Activated naive CD8-positive, alpha-beta T cell treated with anti-CD3 and anti-CD28 coated beads for 36 hours (primary cell): ENCODE measurements around the gene APLF. TPM values are rescaled to one million over a fixed set of nuclear protein-coding genes. Genes with fewer than 3 reads are reported as not detected.
"Not testable (repeated sequence)": the region's sequence is repeated elsewhere in the genome, so short reads cannot be mapped to it uniquely, and the experiment has no call there.

ENCODE experiments used
- DNase-seq: peaks from one replicate; pipeline ENCODE4 v3.0.0; 2021
- H3K27ac Mint-ChIP-seq: one replicate; pipeline ENCODE4 v1.8.0; 2022; ENCODE audit warnings: mild to moderate bottlenecking, moderate library complexity, mixed read lengths
- H3K27me3 Mint-ChIP-seq: one replicate; pipeline ENCODE4 v1.8.0; 2022; ENCODE audit warnings: mild to moderate bottlenecking, mixed read lengths
- H3K36me3 Mint-ChIP-seq: one replicate; pipeline ENCODE4 v1.8.0; 2021; ENCODE audit warnings: mild to moderate bottlenecking, mixed read lengths
- H3K4me1 Mint-ChIP-seq: one replicate; pipeline ENCODE4 v1.8.0; 2021; ENCODE audit warnings: mixed read lengths
- H3K4me3 Mint-ChIP-seq: one replicate; pipeline ENCODE4 v1.8.0; 2022; ENCODE audit warnings: mild to moderate bottlenecking, moderate library complexity, mixed read lengths
- H3K9me3 Mint-ChIP-seq: one replicate; pipeline ENCODE4 v1.8.0; 2022; ENCODE audit warnings: mixed read lengths
- total RNA-seq, 2 experiments: library from RNA; stranded (reverse); gene quantifications; one replicate each; pipeline ENCODE4 v1.2.3, GENCODE V29; 2021

Gene APLF
- total RNA-seq, 2 experiments from 2014 or later = 2.4 to 2.7 TPM

GRCh38 chr2:68432696-68433658 is 34.4 kb upstream of the APLF start:
- no peak for DNase-seq
- H3K4me1 Mint-ChIP-seq = no peaks in the 10 kb centered on the region
- no peak overlapping the region for H3K4me3 Mint-ChIP-seq
- no peak overlapping the region for H3K27ac Mint-ChIP-seq
- no peaks in the 10 kb centered on the region for H3K9me3 Mint-ChIP-seq
- H3K36me3 Mint-ChIP-seq = no peaks in the 10 kb centered on the region
- no peaks in the 10 kb centered on the region for H3K27me3 Mint-ChIP-seq

- Mint-ChIP-seq H3K27ac (no peak overlapping the region), H3K4me1 (no peaks in the 10 kb centered on the region), H3K36me3 (no peaks in the 10 kb centered on the region)
Observed at GRCh38 chr2:68434981-68435380, 32.4 kb upstream of the APLF start.

GRCh38 chr2:68435615-68436014 is 31.8 kb upstream of the APLF start:
- no peaks in the 10 kb centered on the region for H3K9me3 Mint-ChIP-seq
- H3K4me1 Mint-ChIP-seq = peaks cover 4% of the 10 kb centered on the region
- H3K27ac Mint-ChIP-seq = no peak overlapping the region
- no peaks in the 10 kb centered on the region for H3K27me3 Mint-ChIP-seq
- DNase-seq = no peak
- no peaks in the 10 kb centered on the region for H3K36me3 Mint-ChIP-seq
- no peak overlapping the region for H3K4me3 Mint-ChIP-seq

More at GRCh38 chr2:68434981-68435380, 32.4 kb upstream of the APLF start:
- H3K27me3 Mint-ChIP-seq = no peaks in the 10 kb centered on the region
- no peak for DNase-seq
- H3K9me3 Mint-ChIP-seq = no peaks in the 10 kb centered on the region
- H3K4me3 Mint-ChIP-seq = no peak overlapping the region

GRCh38 chr2:68436270-68436669 is 31.1 kb upstream of the APLF start:
- Mint-ChIP-seq H3K4me1 (peaks cover 10% of the 10 kb centered on the region), H3K4me3 (no peak overlapping the region), H3K9me3 (no peaks in the 10 kb centered on the region), H3K27ac (no peak overlapping the region), H3K36me3 (no peaks in the 10 kb centered on the region), H3K27me3 (no peaks in the 10 kb centered on the region)
- no peak for DNase-seq

GRCh38 chr2:68438455-68439303 is 28.7 kb upstream of the APLF start:
- Mint-ChIP-seq H3K27me3 (peaks cover 4% of the 10 kb centered on the region), H3K36me3 (no peaks in the 10 kb centered on the region), H3K27ac (no peak overlapping the region), H3K4me1 (peaks cover 14% of the 10 kb centered on the region), H3K9me3 (no peaks in the 10 kb centered on the region), H3K4me3 (no peak overlapping the region)
- DNase-seq = no peak

GRCh38 chr2:68441179-68441993 is 26.0 kb upstream of the APLF start:
- Mint-ChIP-seq H3K4me1 (peaks cover 14% of the 10 kb centered on the region), H3K4me3 (peak overlapping the region; percentile 11), H3K9me3 (no peaks in the 10 kb centered on the region), H3K27me3 (peaks cover 4% of the 10 kb centered on the region), H3K27ac (peak overlapping the region; percentile 73), H3K36me3 (no peaks in the 10 kb centered on the region)
- peak; percentile 83 for DNase-seq

GRCh38 chr2:68441994-68442322 is 25.4 kb upstream of the APLF start:
- Mint-ChIP-seq H3K4me1 (peaks cover 14% of the 10 kb centered on the region), H3K27ac (no peak overlapping the region), H3K27me3 (peaks cover 4% of the 10 kb centered on the region), H3K36me3 (no peaks in the 10 kb centered on the region), H3K4me3 (no peak overlapping the region), H3K9me3 (no peaks in the 10 kb centered on the region)
- no peak for DNase-seq

- not testable (repeated sequence) for H3K36me3 Mint-ChIP-seq, H3K27ac Mint-ChIP-seq, DNase-seq, H3K9me3 Mint-ChIP-seq, H3K27me3 Mint-ChIP-seq, H3K4me1 Mint-ChIP-seq, H3K4me3 Mint-ChIP-seq
Observed at GRCh38 chr2:68446425-68446824, 21.0 kb upstream of the APLF start.

GRCh38 chr2:68447118-68447517 is 20.3 kb upstream of the APLF start:
- H3K4me1 Mint-ChIP-seq = peaks cover 1% of the 10 kb centered on the region
- no peaks in the 10 kb centered on the region for H3K9me3 Mint-ChIP-seq
- H3K36me3 Mint-ChIP-seq = no peaks in the 10 kb centered on the region
- H3K27ac Mint-ChIP-seq = no peak overlapping the region
- DNase-seq = no peak
- H3K4me3 Mint-ChIP-seq = no peak overlapping the region
- H3K27me3 Mint-ChIP-seq = peaks cover 4% of the 10 kb centered on the region

- no peak overlapping the region for H3K27ac Mint-ChIP-seq
Observed at GRCh38 chr2:68448671-68449653, 18.4 kb upstream of the APLF start.

GRCh38 chr2:68452158-68452900 is 15.1 kb upstream of the APLF start:
- no peak for DNase-seq
- H3K4me1 Mint-ChIP-seq = peaks cover 8% of the 10 kb centered on the region
- no peak overlapping the region for H3K4me3 Mint-ChIP-seq
- no peaks in the 10 kb centered on the region for H3K36me3 Mint-ChIP-seq
- no peak overlapping the region for H3K27ac Mint-ChIP-seq
- H3K9me3 Mint-ChIP-seq = no peaks in the 10 kb centered on the region
- H3K27me3 Mint-ChIP-seq = no peaks in the 10 kb centered on the region

More at GRCh38 chr2:68448671-68449653, 18.4 kb upstream of the APLF start:
- Mint-ChIP-seq H3K9me3 (no peaks in the 10 kb centered on the region), H3K36me3 (no peaks in the 10 kb centered on the region), H3K27me3 (no peaks in the 10 kb centered on the region), H3K4me3 (no peak overlapping the region), H3K4me1 (peaks cover 8% of the 10 kb centered on the region)
- DNase-seq = no peak

- H3K9me3 Mint-ChIP-seq = no peaks in the 10 kb centered on the region
- H3K36me3 Mint-ChIP-seq = no peaks in the 10 kb centered on the region
- peaks cover 8% of the 10 kb centered on the region for H3K4me1 Mint-ChIP-seq
- H3K4me3 Mint-ChIP-seq = no peak overlapping the region
- H3K27me3 Mint-ChIP-seq = no peaks in the 10 kb centered on the region
- H3K27ac Mint-ChIP-seq = no peak overlapping the region
- no peak for DNase-seq
Observed at GRCh38 chr2:68453761-68454360, 13.5 kb upstream of the APLF start.

GRCh38 chr2:68454719-68455118 is 12.7 kb upstream of the APLF start:
- no peak for DNase-seq
- Mint-ChIP-seq H3K4me1 (peaks cover 11% of the 10 kb centered on the region), H3K27me3 (no peaks in the 10 kb centered on the region), H3K9me3 (no peaks in the 10 kb centered on the region), H3K4me3 (no peak overlapping the region), H3K36me3 (no peaks in the 10 kb centered on the region), H3K27ac (no peak overlapping the region)
